Transverse colon (tissue), 4 donors: ENCODE results near the gene OXNAD1.

ENCODE experiments used
- CTCF ChIP-seq, 5 experiments: fragments of 200-600 bp in 3 of 5; fragments of 450-650 bp in 2 of 5; sonication (generic) in 3 of 5; IDR thresholded peaks; 1 replicate in 2 of 5; 2 replicates in 3 of 5; pipeline ENCODE4 v1.5.1; 2016 to 2017; ENCODE audit warnings: antibody characterized with exemption in 5 of 5, inconsistent platforms in 3 of 5, mild to moderate bottlenecking in 2 of 5, moderate library complexity in 1 of 5
- EP300 ChIP-seq: sonication (generic); formaldehyde crosslinking; IDR thresholded peaks from one replicate; pipeline ENCODE4 v1.6.1; 2017; ENCODE audit warnings: antibody characterized with exemption, low read depth
- POLR2AphosphoS5 ChIP-seq, 3 donors: sonication (generic); formaldehyde crosslinking; IDR thresholded peaks; one replicate each; pipeline ENCODE4 v1.6.1; 2016; ENCODE audit warnings: antibody characterized with exemption in 3 of 3

- TF ChIP-seq CTCF (IDR thresholded peaks at IDR 0.05), result no peak
- no peak for TF ChIP-seq EP300
- no peak for TF ChIP-seq POLR2AphosphoS5 (IDR thresholded peaks at IDR 0.05)
These were observed 40.7 kb upstream of the OXNAD1 start for GRCh38 chr3:16224325-16224724.
